A549 (cell line): ENCODE data around the gene CDC14B. TPM values are rescaled to one million over a fixed set of nuclear protein-coding genes. Genes with fewer than 3 reads are reported as not detected.
A peak's percentile ranks its signal among the peaks of the same experiment; 100 is the strongest.

Experiments
- ATAC-seq, 2 experiments: fragments of 200-7000 bp in 1 of 2; fragments of >200 bp in 1 of 2; cut with Nextera tagmentation in 1 of 2; cut with Tn5 transposase in 1 of 2; 3 replicates each; pipeline versions ENCODE4 v1.8.0 to v1.9.1; 2018 to 2020; ENCODE audit warnings: mild to moderate bottlenecking in 1 of 2, moderate library complexity in 1 of 2
- CTCF ChIA-PET: fragments of 300-600 bp; sonication (Branson Sonifier 250); formaldehyde crosslinking; extraction: SDS; loops from one replicate; lab custom pipeline; 2021; ENCODE audit warnings: antibody characterized with exemption, inconsistent platforms; lab: Yijun Ruan, JAX
- POLR2A ChIA-PET: fragments of 350-600 bp; formaldehyde crosslinking; extraction: SDS; loops from one replicate; lab custom pipeline; 2021; ENCODE audit warnings: antibody characterized with exemption, inconsistent platforms; lab: Yijun Ruan, JAX
- DNase-seq, 2 experiments: peaks; one replicate each; pipeline versions ENCODE4 v3.0.0 to v3.0.0-alpha.2; 2011 to 2016; ENCODE audit warnings: low read depth in 1 of 2, low spot score in 1 of 2
- FAIRE-seq: peaks from 2 replicates; lab custom pipeline; 2011; peaks lifted over from hg19 to GRCh38; lab: Jason Lieb, UNC
- H3K27ac ChIP-seq, 2 experiments: fragments of >200 bp; sonication (Bioruptor Twin); formaldehyde crosslinking; 3 replicates each; pipeline ENCODE4 v1.5.1; 2016 to 2017
- H3K4me1 ChIP-seq: fragments of >200 bp; sonication (Bioruptor Twin); formaldehyde crosslinking; 3 replicates; pipeline ENCODE4 v1.6.1; 2016
- H3K4me2 ChIP-seq: fragments of >200 bp; sonication (Bioruptor Twin); formaldehyde crosslinking; 3 replicates; pipeline ENCODE4 v1.6.1; 2016
- H3K4me3 ChIP-seq: fragments of >200 bp; sonication (Bioruptor Twin); formaldehyde crosslinking; 3 replicates; pipeline ENCODE4 v1.5.1; 2016
- H3K9me3 ChIP-seq: fragments of >200 bp; sonication (Bioruptor Twin); formaldehyde crosslinking; 3 replicates; pipeline ENCODE4 v1.6.1; 2016
- BHLHE40 ChIP-seq: IDR thresholded peaks from 2 replicates; pipeline ENCODE4 v1.6.1; 2012; ENCODE audit warnings: low read depth, low read length, inconsistent platforms
- CEBPB ChIP-seq, 2 experiments: fragments of >200 bp in 1 of 2; sonication (Bioruptor Twin) in 1 of 2; formaldehyde crosslinking in 1 of 2; IDR thresholded peaks; 2 replicates each; pipeline ENCODE4 v1.6.1; 2012 to 2016
- CHD4 ChIP-seq: fragments of 200-600 bp; sonication (generic); IDR thresholded peaks from 2 replicates; pipeline ENCODE4 v1.6.1; 2016; ENCODE audit warnings: antibody characterized with exemption, mild to moderate bottlenecking, borderline replicate concordance
- EHF ChIP-seq: fragments of 250-450 bp; sonication (Bioruptor Pico); IDR thresholded peaks from 2 replicates; pipeline ENCODE4 v1.5.0; 2020; ENCODE audit warnings: mild to moderate bottlenecking
- HOXA7 ChIP-seq: fragments of 250-450 bp; sonication (Bioruptor Pico); IDR thresholded peaks from 2 replicates; pipeline ENCODE4 v1.5.0; 2020; ENCODE audit warnings: mild to moderate bottlenecking, moderate library complexity
- HOXB13 ChIP-seq: fragments of 250-450 bp; sonication (Bioruptor Pico); IDR thresholded peaks from 2 replicates; pipeline ENCODE4 v1.5.0; 2020; ENCODE audit warnings: low read depth, mild to moderate bottlenecking, moderate library complexity
- HOXB5 ChIP-seq: fragments of 250-450 bp; sonication (Bioruptor Pico); IDR thresholded peaks from 2 replicates; pipeline ENCODE4 v1.5.0; 2020; ENCODE audit warnings: mild to moderate bottlenecking, moderate library complexity
- KDM1A ChIP-seq: fragments of 200-600 bp; sonication (generic); IDR thresholded peaks from 2 replicates; pipeline ENCODE4 v1.6.1; 2016; ENCODE audit warnings: low read depth, mild to moderate bottlenecking
- MAFK ChIP-seq: fragments of 450-650 bp; IDR thresholded peaks from 2 replicates; pipeline ENCODE4 v1.6.1; 2014; ENCODE audit not compliant: partially characterized antibody
- NPAS2 ChIP-seq: fragments of 250-450 bp; sonication (Bioruptor Pico); IDR thresholded peaks from 2 replicates; pipeline ENCODE4 v1.8.0; 2022; ENCODE audit warnings: mild to moderate bottlenecking, moderate library complexity, borderline replicate concordance
- NR3C1 ChIP-seq: fragments of >200 bp; sonication (Bioruptor Twin); formaldehyde crosslinking; IDR thresholded peaks from 3 replicates; pipeline ENCODE4 v1.6.1; 2017
- RFX5 ChIP-seq: fragments of 450-650 bp; IDR thresholded peaks from 2 replicates; pipeline ENCODE4 v1.7.1; 2014; ENCODE audit warnings: antibody characterized with exemption, mild to moderate bottlenecking, moderate library complexity
- TFCP2L1 ChIP-seq: fragments of 250-450 bp; sonication (Bioruptor Pico); IDR thresholded peaks from 2 replicates; pipeline ENCODE4 v1.5.0; 2021; ENCODE audit warnings: mild to moderate bottlenecking
- ZC3H11A ChIP-seq: fragments of 450-650 bp; IDR thresholded peaks from 2 replicates; pipeline ENCODE4 v1.6.1; 2014; ENCODE audit warnings: antibody characterized with exemption, mild to moderate bottlenecking
- WGBS: methylation state at CpG from one replicate; pipeline ENCODE4 v1.1.6; 2017; ENCODE audit errors: missing lambda C conversion rate; 5-methylcytosine and 5-hydroxymethylcytosine counted together
- polyA plus RNA-seq, 4 experiments: library from polyadenylated mRNA; depleted of rRNA in 3 of 4; stranded (reverse); fragments of >200 nt; fragmentation: RNase III in 1 of 4; extraction: RNeasy Plus Mini Kit Qiagen cat#74134 plus additional on column Dnase treatment in 1 of 4; gene quantifications; 2 replicates in 3 of 4; 3 replicates in 1 of 4; pipeline ENCODE4 v1.2.3, GENCODE V29; 2011 to 2017
- TF ChIP-seq, protein P1 (sequence below): fragments of >200 bp; sonication (Bioruptor Twin); formaldehyde crosslinking; IDR thresholded peaks from 2 replicates; pipeline ENCODE4 v1.6.1; 2016
- TF ChIP-seq, protein P2 (sequence below): fragments of 200-600 bp; sonication (generic); IDR thresholded peaks from 2 replicates; pipeline ENCODE4 v1.6.1; 2016; ENCODE audit warnings: antibody characterized with exemption, mild to moderate bottlenecking, moderate library complexity
- TF ChIP-seq, protein P3 (sequence below): fragments of 250-450 bp; sonication (Bioruptor Pico); IDR thresholded peaks from 2 replicates; pipeline ENCODE4 v1.5.0; 2020; ENCODE audit warnings: low read depth, mild to moderate bottlenecking, moderate library complexity
- TF ChIP-seq, protein P4 (sequence below): fragments of 250-450 bp; sonication (Bioruptor Pico); IDR thresholded peaks from 2 replicates; pipeline ENCODE4 v1.5.0; 2021; ENCODE audit warnings: mild to moderate bottlenecking, moderate library complexity, borderline replicate concordance
- TF ChIP-seq, protein P5 (sequence below): IDR thresholded peaks from 2 replicates; pipeline ENCODE4 v1.6.1; 2012; ENCODE audit warnings: low read depth, borderline replicate concordance

The CDC14B gene
- polyA plus RNA-seq, 2 of the 4 experiments (the other 2 are of a cell fraction): 9.9 to 17.3 TPM

DNA sequence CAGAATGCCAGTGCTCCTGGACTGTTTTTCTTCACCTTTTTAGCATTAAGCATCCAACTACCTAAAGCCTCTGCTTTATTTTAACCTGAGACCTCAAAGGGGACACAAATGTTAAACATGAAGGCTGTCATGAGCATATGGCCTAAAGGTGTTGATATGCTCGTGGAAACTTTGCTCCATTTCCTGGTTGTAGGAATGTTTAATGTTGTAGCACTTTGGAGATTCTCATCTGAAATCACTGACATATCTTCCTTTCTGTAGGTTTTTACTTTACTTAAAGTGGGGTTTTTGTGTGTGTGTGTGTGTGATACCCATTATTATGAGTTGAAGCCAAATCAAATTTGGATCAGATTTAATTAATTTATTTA lies 132.6 kb downstream of the CDC14B start:
- ATAC-seq (no peak), FAIRE-seq (no peak), DNase-seq (no peak)
- CTCF ChIA-PET: no interaction called here
- peaks cover 7% of the 10 kb centered on the region; the same call in 2 of the 3 replicates for H3K4me1 ChIP-seq
- no peaks in the 10 kb centered on the region for H3K9me3 ChIP-seq
- no peak overlapping the region for H3K4me3 ChIP-seq
- no peak for TF ChIP-seq HOXA7 (CRISPR knock-in tag)
- TF ChIP-seq NR3C1: no peak
- TF ChIP-seq RFX5: no peak
- TF ChIP-seq, protein P1, sequence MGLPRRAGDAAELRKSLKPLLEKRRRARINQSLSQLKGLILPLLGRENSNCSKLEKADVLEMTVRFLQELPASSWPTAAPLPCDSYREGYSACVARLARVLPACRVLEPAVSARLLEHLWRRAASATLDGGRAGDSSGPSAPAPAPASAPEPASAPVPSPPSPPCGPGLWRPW: no peak
- TF ChIP-seq CHD4: no peak
- no peak for TF ChIP-seq MAFK
- TF ChIP-seq, protein P2, sequence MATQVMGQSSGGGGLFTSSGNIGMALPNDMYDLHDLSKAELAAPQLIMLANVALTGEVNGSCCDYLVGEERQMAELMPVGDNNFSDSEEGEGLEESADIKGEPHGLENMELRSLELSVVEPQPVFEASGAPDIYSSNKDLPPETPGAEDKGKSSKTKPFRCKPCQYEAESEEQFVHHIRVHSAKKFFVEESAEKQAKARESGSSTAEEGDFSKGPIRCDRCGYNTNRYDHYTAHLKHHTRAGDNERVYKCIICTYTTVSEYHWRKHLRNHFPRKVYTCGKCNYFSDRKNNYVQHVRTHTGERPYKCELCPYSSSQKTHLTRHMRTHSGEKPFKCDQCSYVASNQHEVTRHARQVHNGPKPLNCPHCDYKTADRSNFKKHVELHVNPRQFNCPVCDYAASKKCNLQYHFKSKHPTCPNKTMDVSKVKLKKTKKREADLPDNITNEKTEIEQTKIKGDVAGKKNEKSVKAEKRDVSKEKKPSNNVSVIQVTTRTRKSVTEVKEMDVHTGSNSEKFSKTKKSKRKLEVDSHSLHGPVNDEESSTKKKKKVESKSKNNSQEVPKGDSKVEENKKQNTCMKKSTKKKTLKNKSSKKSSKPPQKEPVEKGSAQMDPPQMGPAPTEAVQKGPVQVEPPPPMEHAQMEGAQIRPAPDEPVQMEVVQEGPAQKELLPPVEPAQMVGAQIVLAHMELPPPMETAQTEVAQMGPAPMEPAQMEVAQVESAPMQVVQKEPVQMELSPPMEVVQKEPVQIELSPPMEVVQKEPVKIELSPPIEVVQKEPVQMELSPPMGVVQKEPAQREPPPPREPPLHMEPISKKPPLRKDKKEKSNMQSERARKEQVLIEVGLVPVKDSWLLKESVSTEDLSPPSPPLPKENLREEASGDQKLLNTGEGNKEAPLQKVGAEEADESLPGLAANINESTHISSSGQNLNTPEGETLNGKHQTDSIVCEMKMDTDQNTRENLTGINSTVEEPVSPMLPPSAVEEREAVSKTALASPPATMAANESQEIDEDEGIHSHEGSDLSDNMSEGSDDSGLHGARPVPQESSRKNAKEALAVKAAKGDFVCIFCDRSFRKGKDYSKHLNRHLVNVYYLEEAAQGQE: no peak
- no peak for TF ChIP-seq NPAS2
- TF ChIP-seq TFCP2L1 (CRISPR knock-in tag): no peak
- TF ChIP-seq, all 56 proteins: peak for 0
- no peak overlapping the region for H3K4me2 ChIP-seq
- H3K27ac ChIP-seq: peak overlapping the region in 1 of 2 experiments; percentile 2; a peak in 1 of 6 replicates
- 68% methylated on average over 1 of the region's 1 CpG for WGBS
- POLR2A ChIA-PET: no interaction called here

DNA sequence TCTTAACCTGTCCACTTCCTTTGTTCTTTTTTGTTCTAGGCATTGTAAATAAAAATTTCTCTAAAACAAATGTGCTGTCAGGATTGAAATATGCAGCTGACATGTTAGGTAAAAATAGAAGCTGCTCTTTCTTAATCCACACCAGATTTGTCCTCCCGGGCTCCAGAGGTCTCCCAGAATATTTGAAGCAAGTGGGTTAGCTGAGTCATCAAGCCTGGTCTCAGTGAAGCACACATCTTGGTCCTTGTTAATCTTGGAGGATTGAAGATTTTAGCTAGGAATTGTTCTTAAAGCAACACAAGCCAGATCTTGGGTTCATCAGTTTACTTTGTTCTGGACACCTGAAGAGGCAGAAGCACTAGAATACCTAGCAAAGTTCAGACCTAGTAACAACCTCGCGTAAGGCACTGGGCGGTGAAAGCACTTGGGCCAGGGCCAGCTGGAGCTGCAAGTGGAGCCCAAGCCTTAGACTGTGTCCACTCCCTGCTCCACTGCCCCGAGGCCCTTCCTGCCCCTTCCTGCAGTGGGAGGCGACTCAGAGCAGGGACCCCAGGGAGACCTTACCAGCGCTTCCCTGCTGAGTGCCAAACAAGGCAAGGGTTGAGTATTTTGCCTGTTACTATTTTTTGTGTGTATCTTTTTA lies 133.1 kb downstream of the CDC14B start:
- POLR2A ChIA-PET: no interaction called here
- Histone ChIP-seq H3K27ac (peak overlapping the region in 1 of 2 experiments; percentile 2; a peak in 1 of 6 replicates), H3K4me3 (no peak overlapping the region), H3K4me1 (peaks cover 7% of the 10 kb centered on the region; the same call in 2 of the 3 replicates), H3K9me3 (no peaks in the 10 kb centered on the region), H3K4me2 (no peak overlapping the region)
- DNase-seq (no peak), FAIRE-seq (no peak), ATAC-seq (no peak; a peak in 1 of 6 replicates)
- TF ChIP-seq HOXB13 (CRISPR knock-in tag): no peak
- TF ChIP-seq, protein P3, sequence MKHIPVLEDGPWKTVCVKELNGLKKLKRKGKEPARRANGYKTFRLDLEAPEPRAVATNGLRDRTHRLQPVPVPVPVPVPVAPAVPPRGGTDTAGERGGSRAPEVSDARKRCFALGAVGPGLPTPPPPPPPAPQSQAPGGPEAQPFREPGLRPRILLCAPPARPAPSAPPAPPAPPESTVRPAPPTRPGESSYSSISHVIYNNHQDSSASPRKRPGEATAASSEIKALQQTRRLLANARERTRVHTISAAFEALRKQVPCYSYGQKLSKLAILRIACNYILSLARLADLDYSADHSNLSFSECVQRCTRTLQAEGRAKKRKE (CRISPR knock-in tag): no peak
- TF ChIP-seq, protein P4, sequence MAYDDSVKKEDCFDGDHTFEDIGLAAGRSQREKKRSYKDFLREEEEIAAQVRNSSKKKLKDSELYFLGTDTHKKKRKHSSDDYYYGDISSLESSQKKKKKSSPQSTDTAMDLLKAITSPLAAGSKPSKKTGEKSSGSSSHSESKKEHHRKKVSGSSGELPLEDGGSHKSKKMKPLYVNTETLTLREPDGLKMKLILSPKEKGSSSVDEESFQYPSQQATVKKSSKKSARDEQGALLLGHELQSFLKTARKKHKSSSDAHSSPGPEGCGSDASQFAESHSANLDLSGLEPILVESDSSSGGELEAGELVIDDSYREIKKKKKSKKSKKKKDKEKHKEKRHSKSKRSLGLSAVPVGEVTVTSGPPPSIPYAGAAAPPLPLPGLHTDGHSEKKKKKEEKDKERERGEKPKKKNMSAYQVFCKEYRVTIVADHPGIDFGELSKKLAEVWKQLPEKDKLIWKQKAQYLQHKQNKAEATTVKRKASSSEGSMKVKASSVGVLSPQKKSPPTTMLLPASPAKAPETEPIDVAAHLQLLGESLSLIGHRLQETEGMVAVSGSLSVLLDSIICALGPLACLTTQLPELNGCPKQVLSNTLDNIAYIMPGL (CRISPR knock-in tag): no peak
- TF ChIP-seq EHF: no peak
- no peak for TF ChIP-seq BHLHE40
- TF ChIP-seq CEBPB (IDR thresholded peaks at IDR 0.05): no peak
- no peak for TF ChIP-seq RFX5
- TF ChIP-seq KDM1A: no peak
- TF ChIP-seq HOXB5 (CRISPR knock-in tag): no peak
- no peak for TF ChIP-seq NR3C1
- TF ChIP-seq, protein P5, sequence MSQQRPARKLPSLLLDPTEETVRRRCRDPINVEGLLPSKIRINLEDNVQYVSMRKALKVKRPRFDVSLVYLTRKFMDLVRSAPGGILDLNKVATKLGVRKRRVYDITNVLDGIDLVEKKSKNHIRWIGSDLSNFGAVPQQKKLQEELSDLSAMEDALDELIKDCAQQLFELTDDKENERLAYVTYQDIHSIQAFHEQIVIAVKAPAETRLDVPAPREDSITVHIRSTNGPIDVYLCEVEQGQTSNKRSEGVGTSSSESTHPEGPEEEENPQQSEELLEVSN: no peak
- no peak for TF ChIP-seq ZC3H11A
- no peak for TF ChIP-seq TFCP2L1 (CRISPR knock-in tag)
- CTCF ChIA-PET: no interaction called here
- WGBS: 78% methylated on average over 5 of the region's 7 CpGs
